Bronchial epithelial cell (primary cell): ENCODE results near the gene RAB10. TPM values are rescaled to one million over a fixed set of nuclear protein-coding genes. Genes with fewer than 3 reads are reported as not detected.

ENCODE experiments used
- DNase-seq: peaks from one replicate; pipeline ENCODE4 v3.0.0-alpha.2; 2010; ENCODE audit warnings: low read depth
- FAIRE-seq: peaks from 2 replicates; lab custom pipeline; 2011; peaks lifted over from hg19 to GRCh38; lab: Jason Lieb, UNC
- H3K27me3 ChIP-seq: 2 replicates; pipeline ENCODE4 v1.5.1; 2011; ENCODE audit warnings: low read length; ENCODE audit not compliant: control insufficient read depth, insufficient read depth
- H3K36me3 ChIP-seq: 2 replicates; pipeline ENCODE4 v1.5.1; 2011; ENCODE audit warnings: low read length; ENCODE audit not compliant: control insufficient read depth, insufficient read depth
- H3K4me3 ChIP-seq: 2 replicates; pipeline ENCODE4 v1.5.1; 2011; ENCODE audit warnings: mild to moderate bottlenecking, low read depth, low read length, control low read depth
- CTCF ChIP-seq: IDR thresholded peaks from 2 replicates; pipeline ENCODE4 v1.5.1; 2011; ENCODE audit warnings: mild to moderate bottlenecking, moderate library complexity, low read length, control low read depth, inconsistent platforms; ENCODE audit not compliant: insufficient read depth, severe bottlenecking
- total RNA-seq: library from RNA; depleted of rRNA; stranded (reverse); fragments of >200 nt; gene quantifications from 2 replicates; pipeline ENCODE4 v1.2.1, GENCODE V29; 2014

RAB10 gene
- total RNA-seq, 1 donor from 2014 or later: 308 TPM

- peaks cover 9% of the 10 kb centered on the region for H3K27me3 ChIP-seq
- no peak overlapping the region for H3K4me3 ChIP-seq
- H3K36me3 ChIP-seq: no peaks in the 10 kb centered on the region
- DNase-seq (no peak), FAIRE-seq (no peak)
- no peak for TF ChIP-seq CTCF
Measured at GRCh38 chr2:26169226-26169625, 135.3 kb downstream of the RAB10 start.

- DNase-seq (no peak), FAIRE-seq (peak; percentile 36)
- H3K36me3 ChIP-seq: no peaks in the 10 kb centered on the region
- no peak for TF ChIP-seq CTCF
- H3K4me3 ChIP-seq: no peak overlapping the region
- H3K27me3 ChIP-seq: peaks cover 11% of the 10 kb centered on the region
Measured at GRCh38 chr2:26169681-26170414, 136.0 kb downstream of the RAB10 start.

GRCh38 chr2:26170795-26171194, 136.9 kb downstream of the RAB10 start:
- Histone ChIP-seq H3K4me3 (no peak overlapping the region), H3K27me3 (peaks cover 11% of the 10 kb centered on the region), H3K36me3 (no peaks in the 10 kb centered on the region)
- FAIRE-seq (no peak), DNase-seq (no peak)
- no peak for TF ChIP-seq CTCF

- FAIRE-seq (no peak), DNase-seq (no peak)
- Histone ChIP-seq H3K27me3 (peaks cover 11% of the 10 kb centered on the region), H3K4me3 (peak overlapping the region; percentile 6), H3K36me3 (no peaks in the 10 kb centered on the region)
- TF ChIP-seq CTCF: no peak
Measured at GRCh38 chr2:26172189-26172870, 138.4 kb downstream of the RAB10 start.

- no peak for TF ChIP-seq CTCF
- FAIRE-seq (no peak), DNase-seq (no peak)
- peak within 1 kb of the TSS; percentile 25 for H3K4me3 ChIP-seq
- peaks cover 11% of the 10 kb centered on the region for H3K27me3 ChIP-seq
- H3K36me3 ChIP-seq: no peaks in the 10 kb centered on the region
Measured at GRCh38 chr2:26172871-26173775, 139.2 kb downstream of the RAB10 start, which contains the start of gene GAREM2. Gene GAREM2, plus strand, starts transcription at chr2:26173088. Its CDS starts 133 bp downstream, at chr2:26173221.
